ENCODE measurements around the gene RTN1. TPM values are rescaled to one million over a fixed set of nuclear protein-coding genes. Genes with fewer than 3 reads are reported as not detected.

The RTN1 gene
- total RNA-seq, 1 donor from 2014 or later, result 11.1 TPM

GRCh38 chr14:59690426-59690825, 180.2 kb downstream of the RTN1 start:
- H3K9me3 Mint-ChIP-seq, result no peaks in the 10 kb centered on the region
- no peaks in the 10 kb centered on the region for H3K4me1 Mint-ChIP-seq (ENCODE audit: unreplicated experiment)
- H3K27ac Mint-ChIP-seq, result no peak overlapping the region
- no peaks in the 10 kb centered on the region for H3K36me3 Mint-ChIP-seq
- no peak for DNase-seq (ENCODE audit: extremely low spot score, unreplicated experiment)
- H3K4me3 Mint-ChIP-seq, result no peak overlapping the region
- TF ChIP-seq, protein P1, sequence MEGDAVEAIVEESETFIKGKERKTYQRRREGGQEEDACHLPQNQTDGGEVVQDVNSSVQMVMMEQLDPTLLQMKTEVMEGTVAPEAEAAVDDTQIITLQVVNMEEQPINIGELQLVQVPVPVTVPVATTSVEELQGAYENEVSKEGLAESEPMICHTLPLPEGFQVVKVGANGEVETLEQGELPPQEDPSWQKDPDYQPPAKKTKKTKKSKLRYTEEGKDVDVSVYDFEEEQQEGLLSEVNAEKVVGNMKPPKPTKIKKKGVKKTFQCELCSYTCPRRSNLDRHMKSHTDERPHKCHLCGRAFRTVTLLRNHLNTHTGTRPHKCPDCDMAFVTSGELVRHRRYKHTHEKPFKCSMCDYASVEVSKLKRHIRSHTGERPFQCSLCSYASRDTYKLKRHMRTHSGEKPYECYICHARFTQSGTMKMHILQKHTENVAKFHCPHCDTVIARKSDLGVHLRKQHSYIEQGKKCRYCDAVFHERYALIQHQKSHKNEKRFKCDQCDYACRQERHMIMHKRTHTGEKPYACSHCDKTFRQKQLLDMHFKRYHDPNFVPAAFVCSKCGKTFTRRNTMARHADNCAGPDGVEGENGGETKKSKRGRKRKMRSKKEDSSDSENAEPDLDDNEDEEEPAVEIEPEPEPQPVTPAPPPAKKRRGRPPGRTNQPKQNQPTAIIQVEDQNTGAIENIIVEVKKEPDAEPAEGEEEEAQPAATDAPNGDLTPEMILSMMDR (conservative IDR thresholded peaks at IDR 0.05), result no peak
- H3K27me3 Mint-ChIP-seq, result peaks cover 12% of the 10 kb centered on the region

- TF ChIP-seq, protein P1 (conservative IDR thresholded peaks at IDR 0.05), result peak; percentile 75
- Mint-ChIP-seq H3K36me3 (no peaks in the 10 kb centered on the region), H3K27me3 (peaks cover 13% of the 10 kb centered on the region), H3K9me3 (no peaks in the 10 kb centered on the region), H3K4me3 (no peak overlapping the region), H3K27ac (no peak overlapping the region), H3K4me1 (ENCODE audit: unreplicated experiment) (no peaks in the 10 kb centered on the region)
- DNase-seq (ENCODE audit: extremely low spot score, unreplicated experiment), result no peak
Measured at GRCh38 chr14:59688224-59689170, 182.1 kb downstream of the RTN1 start.

- Mint-ChIP-seq H3K4me1 (ENCODE audit: unreplicated experiment) (no peaks in the 10 kb centered on the region), H3K36me3 (no peaks in the 10 kb centered on the region), H3K27me3 (peaks cover 15% of the 10 kb centered on the region), H3K27ac (no peak overlapping the region), H3K9me3 (no peaks in the 10 kb centered on the region), H3K4me3 (no peak overlapping the region)
- TF ChIP-seq, protein P1 (conservative IDR thresholded peaks at IDR 0.05), result no peak
- no peak for DNase-seq (ENCODE audit: extremely low spot score, unreplicated experiment)
Measured at GRCh38 chr14:59687663-59688062, 182.9 kb downstream of the RTN1 start.

- H3K4me3 Mint-ChIP-seq, result no peak overlapping the region
- TF ChIP-seq, protein P1 (conservative IDR thresholded peaks at IDR 0.05), result no peak
- no peak overlapping the region for H3K27ac Mint-ChIP-seq
- H3K9me3 Mint-ChIP-seq, result no peaks in the 10 kb centered on the region
- no peak for DNase-seq (ENCODE audit: extremely low spot score, unreplicated experiment)
- no peaks in the 10 kb centered on the region for H3K36me3 Mint-ChIP-seq
- peaks cover 8% of the 10 kb centered on the region for H3K27me3 Mint-ChIP-seq
- H3K4me1 Mint-ChIP-seq (ENCODE audit: unreplicated experiment), result no peaks in the 10 kb centered on the region
Measured at GRCh38 chr14:59679872-59680271, 190.7 kb downstream of the RTN1 start.

GRCh38 chr14:59678352-59678751, 192.2 kb downstream of the RTN1 start:
- H3K27me3 Mint-ChIP-seq, result peaks cover 6% of the 10 kb centered on the region
- TF ChIP-seq, protein P1 (conservative IDR thresholded peaks at IDR 0.05), result no peak
- no peak for DNase-seq (ENCODE audit: extremely low spot score, unreplicated experiment)
- H3K4me3 Mint-ChIP-seq, result no peak overlapping the region
- no peaks in the 10 kb centered on the region for H3K4me1 Mint-ChIP-seq (ENCODE audit: unreplicated experiment)
- H3K9me3 Mint-ChIP-seq, result no peaks in the 10 kb centered on the region
- no peaks in the 10 kb centered on the region for H3K36me3 Mint-ChIP-seq
- H3K27ac Mint-ChIP-seq, result no peak overlapping the region

Data from type B pancreatic cell (in vitro differentiated cells).